Vagina (tissue), 2 donors: Measurements from ENCODE around the gene VIM.

Experiments used
- CTCF ChIP-seq, 3 experiments: fragments of 450-650 bp in 2 of 3; fragments of 200-600 bp in 1 of 3; sonication (generic) in 1 of 3; IDR thresholded peaks; one replicate each; pipeline ENCODE4 v1.5.1; 2017 to 2019; ENCODE audit warnings: antibody characterized with exemption in 3 of 3, mild to moderate bottlenecking in 2 of 3, moderate library complexity in 2 of 3
- POLR2A ChIP-seq, 2 donors: fragments of 450-650 bp; IDR thresholded peaks; one replicate each; pipeline ENCODE4 v1.6.1; 2017; ENCODE audit warnings: antibody characterized with exemption in 2 of 2, mild to moderate bottlenecking in 2 of 2, moderate library complexity in 2 of 2

DNA sequence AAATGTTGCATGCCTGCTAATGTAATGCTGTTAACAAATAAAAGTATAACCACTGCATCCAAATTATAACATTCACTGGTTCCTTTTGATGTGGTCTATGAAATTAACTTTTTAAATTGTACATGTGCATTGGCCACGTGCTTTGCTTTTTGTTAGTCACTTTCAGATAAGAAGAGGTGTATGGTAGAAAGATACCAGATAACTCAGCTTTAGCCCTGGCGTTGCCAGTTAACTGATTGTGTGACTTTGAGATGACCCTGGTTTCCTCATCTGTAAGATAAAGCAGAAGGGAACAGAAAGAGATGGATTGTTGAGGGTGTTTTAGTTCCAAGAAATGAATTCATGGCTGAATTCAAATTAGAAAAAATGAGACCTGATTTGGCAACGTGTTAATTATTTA, 24.6 kb upstream of the VIM start:
- TF ChIP-seq CTCF (IDR thresholded peaks at IDR 0.05): no peak
- TF ChIP-seq POLR2A (IDR thresholded peaks at IDR 0.05): no peak
